ENCODE measurements around the gene CYBB. TPM values are rescaled to one million over a fixed set of nuclear protein-coding genes. Genes with fewer than 3 reads are reported as not detected.

CYBB gene
- total RNA-seq, 1 donor from 2014 or later: 420 TPM

- intact Hi-C loops (cut with DNase I): no loop called here
- DNase-seq (peak; percentile 90), ATAC-seq (peak; percentile 100)
- Histone ChIP-seq H3K9me3 (no peaks in the 10 kb centered on the region), H3K27ac (peak within 1 kb of the TSS; percentile 83), H3K4me3 (peak within 1 kb of the TSS; percentile 69), H3K27me3 (ENCODE audit: low read depth) (no peaks in the 10 kb centered on the region), H3K4me1 (peaks cover 8% of the 10 kb centered on the region), H3K36me3 (no peaks in the 10 kb centered on the region)
- no peak for TF ChIP-seq CTCF (IDR thresholded peaks at IDR 0.05)
These were observed 67.3 kb downstream of the CYBB start, which contains the start of gene DYNLT3 for GRCh38 chrX:37846934-37847732. Gene DYNLT3, minus strand, starts transcription at chrX:37847571. Its CDS starts 61 bp downstream, at chrX:37847510.

GRCh38 chrX:37847733-37848197, 67.9 kb downstream of the CYBB start:
- TF ChIP-seq CTCF (IDR thresholded peaks at IDR 0.05): no peak
- Histone ChIP-seq H3K4me1 (peaks cover 8% of the 10 kb centered on the region), H3K27ac (peak overlapping the region; percentile 83), H3K4me3 (peak overlapping the region; percentile 69), H3K9me3 (no peaks in the 10 kb centered on the region), H3K36me3 (no peaks in the 10 kb centered on the region), H3K27me3 (ENCODE audit: low read depth) (no peaks in the 10 kb centered on the region)
- ATAC-seq (no peak), DNase-seq (no peak)
- intact Hi-C loops (cut with DNase I): no loop called here

GRCh38 chrX:37854148-37854547, 74.3 kb downstream of the CYBB start:
- intact Hi-C loops (cut with DNase I): no loop called here
- Histone ChIP-seq H3K36me3 (no peaks in the 10 kb centered on the region), H3K27ac (no peak overlapping the region), H3K9me3 (no peaks in the 10 kb centered on the region), H3K4me1 (no peaks in the 10 kb centered on the region), H3K4me3 (no peak overlapping the region), H3K27me3 (ENCODE audit: low read depth) (no peaks in the 10 kb centered on the region)
- ATAC-seq (no peak), DNase-seq (no peak)
- TF ChIP-seq CTCF (IDR thresholded peaks at IDR 0.05): no peak

- H3K36me3 ChIP-seq: no peaks in the 10 kb centered on the region
- H3K9me3 ChIP-seq: no peaks in the 10 kb centered on the region
- intact Hi-C loops (cut with DNase I): no loop called here
- H3K4me1 ChIP-seq: no peaks in the 10 kb centered on the region
- TF ChIP-seq CTCF (IDR thresholded peaks at IDR 0.05): no peak
- H3K27ac ChIP-seq: no peak overlapping the region
- no peak for ATAC-seq
- no peak overlapping the region for H3K4me3 ChIP-seq
- DNase-seq: no peak
- no peaks in the 10 kb centered on the region for H3K27me3 ChIP-seq (ENCODE audit: low read depth)
These were observed 74.9 kb downstream of the CYBB start for GRCh38 chrX:37854748-37855147.

- intact Hi-C loops (cut with DNase I): no loop called here
- Histone ChIP-seq H3K36me3 (no peaks in the 10 kb centered on the region), H3K4me1 (no peaks in the 10 kb centered on the region), H3K27ac (no peak overlapping the region), H3K27me3 (ENCODE audit: low read depth) (no peaks in the 10 kb centered on the region), H3K9me3 (no peaks in the 10 kb centered on the region), H3K4me3 (no peak overlapping the region)
- DNase-seq: no peak
- ATAC-seq: no peak
- no peak for TF ChIP-seq CTCF (IDR thresholded peaks at IDR 0.05)
These were observed 80.9 kb downstream of the CYBB start for GRCh38 chrX:37860721-37861120.

All from lower lobe of right lung (tissue), 2 donors.